HG02973 (cell line): Measurements from ENCODE around the gene SNAP23.

ENCODE experiments used
- ATAC-seq: cut with Tn5 transposase; IDR thresholded peaks from one replicate; pipeline ENCODE4 v1.9.1; 2021; ENCODE audit warnings: moderate library complexity; ENCODE audit not compliant: unreplicated experiment

The SNAP23 gene

DNA sequence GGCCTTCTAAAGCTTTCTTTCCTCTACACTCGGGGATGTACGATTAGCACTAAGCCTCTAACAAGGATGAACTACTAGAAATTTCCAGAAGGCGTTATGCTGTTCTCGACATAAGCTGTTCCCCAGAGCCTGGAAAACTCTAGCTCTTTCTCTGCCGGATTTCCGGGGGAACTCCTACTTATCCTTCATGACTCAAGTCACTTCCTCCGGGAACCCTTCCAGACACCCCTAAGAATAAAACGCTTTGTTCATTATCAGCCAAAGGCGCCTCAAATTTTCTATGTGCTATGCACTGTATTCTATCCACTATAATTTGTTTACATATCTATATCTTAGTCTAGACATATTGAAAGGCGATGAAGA, 455 bp upstream of the SNAP23 start:
- no peak for ATAC-seq

DNA sequence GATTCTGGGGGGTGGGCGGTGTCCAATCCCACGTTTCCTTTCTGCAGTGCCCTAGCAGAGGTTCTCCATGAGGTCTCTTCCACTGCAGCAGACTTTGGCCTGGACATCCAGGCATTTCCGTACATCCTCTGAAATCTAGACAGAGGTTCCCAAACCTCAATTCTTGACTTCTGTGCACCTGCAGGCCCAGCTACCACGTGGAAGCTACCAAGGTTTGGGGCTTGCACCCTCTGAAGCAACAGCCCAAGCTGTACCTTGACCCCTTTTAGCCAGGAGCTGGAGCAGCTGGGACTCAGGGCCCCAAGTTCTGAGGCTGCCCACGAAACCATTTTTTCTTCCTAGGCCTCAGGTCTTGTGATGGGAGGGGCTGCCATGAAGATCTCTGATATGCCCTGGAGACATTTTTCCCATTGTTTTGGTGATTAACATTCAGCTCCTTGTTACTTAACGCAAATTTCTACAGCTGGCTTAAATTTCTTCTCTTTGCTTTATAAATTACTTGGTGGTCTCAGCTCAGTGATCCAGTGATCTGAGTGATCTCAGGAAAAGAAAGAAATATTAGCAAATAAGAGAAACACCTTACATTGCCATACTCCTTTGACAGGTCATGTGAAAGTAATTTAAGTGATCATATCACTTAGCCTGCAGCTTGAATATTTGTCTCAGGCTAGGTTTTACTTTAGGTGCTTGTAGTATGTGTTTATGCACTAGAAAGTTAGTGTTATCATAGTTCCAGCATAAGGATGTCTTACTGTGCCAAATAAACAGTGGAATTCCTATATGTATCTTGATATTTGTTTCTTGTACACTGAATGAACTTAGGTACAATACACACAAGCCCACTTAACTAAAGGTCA, 3.0 kb downstream of the SNAP23 start:
- no peak for ATAC-seq

- ATAC-seq = no peak
Observed at GRCh38 chr15:42499858-42500609, 4.6 kb downstream of the SNAP23 start.

- ATAC-seq = no peak
Observed at GRCh38 chr15:42502477-42502876, 7.0 kb downstream of the SNAP23 start.

DNA sequence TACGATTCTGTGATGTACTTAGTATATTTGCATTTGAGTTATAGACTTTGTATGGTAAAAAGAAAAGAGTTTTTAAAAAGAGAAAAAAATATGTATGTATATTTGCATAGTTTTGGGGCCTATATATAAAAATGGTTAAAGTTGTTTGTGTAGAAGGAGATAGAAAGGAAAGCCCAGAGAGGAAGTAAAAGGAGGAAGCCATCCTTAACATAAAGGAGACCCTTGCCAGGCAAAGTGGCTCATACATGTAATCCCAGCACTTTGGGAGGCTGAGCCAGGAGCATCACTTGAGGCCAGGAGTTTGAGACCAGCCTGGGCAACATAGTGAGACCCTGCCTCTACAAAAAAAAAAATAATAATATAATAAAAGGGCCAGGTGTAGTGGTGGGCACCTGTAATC, 8.4 kb downstream of the SNAP23 start:
- ATAC-seq = no peak

DNA sequence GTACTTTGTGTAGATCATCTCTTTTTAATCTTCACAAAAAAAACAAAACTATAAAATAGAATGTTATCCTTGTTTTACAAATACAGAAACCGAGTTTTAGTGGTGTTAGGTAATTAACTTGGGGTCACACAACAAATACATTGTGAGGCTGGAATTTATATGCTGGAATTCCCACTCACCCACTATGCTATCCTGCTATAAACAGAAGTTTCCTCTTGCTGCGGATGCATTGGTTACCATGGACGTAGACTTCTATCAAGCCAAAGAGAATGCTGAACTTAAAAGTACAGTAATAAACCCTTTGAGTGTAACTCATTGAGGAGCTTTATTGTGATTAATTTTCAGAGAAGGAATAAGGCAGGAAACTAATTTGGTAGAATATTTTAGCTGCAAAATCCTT, 9.2 kb downstream of the SNAP23 start:
- ATAC-seq = peak; percentile 13

DNA sequence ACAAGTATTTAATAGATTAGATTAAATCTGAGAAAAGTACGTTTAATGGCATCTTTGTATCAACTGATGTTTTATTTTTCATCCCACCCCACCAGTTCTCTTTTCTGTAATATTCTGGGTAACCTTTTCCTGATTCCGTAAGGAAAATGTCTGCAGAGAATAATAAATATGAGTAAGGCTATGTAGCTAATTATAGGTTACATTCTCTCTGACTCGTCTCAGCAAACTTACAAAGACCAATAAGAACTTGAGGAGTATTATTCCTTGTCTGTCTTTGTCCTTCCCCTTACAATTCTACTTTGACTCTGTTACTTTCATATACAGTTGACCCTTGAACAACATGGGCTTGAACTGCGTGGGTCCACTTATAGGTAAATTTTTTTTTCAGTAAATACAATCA, 12.1 kb downstream of the SNAP23 start:
- no peak for ATAC-seq

- ATAC-seq = no peak
Observed at GRCh38 chr15:42508263-42508690, 12.8 kb downstream of the SNAP23 start.

DNA sequence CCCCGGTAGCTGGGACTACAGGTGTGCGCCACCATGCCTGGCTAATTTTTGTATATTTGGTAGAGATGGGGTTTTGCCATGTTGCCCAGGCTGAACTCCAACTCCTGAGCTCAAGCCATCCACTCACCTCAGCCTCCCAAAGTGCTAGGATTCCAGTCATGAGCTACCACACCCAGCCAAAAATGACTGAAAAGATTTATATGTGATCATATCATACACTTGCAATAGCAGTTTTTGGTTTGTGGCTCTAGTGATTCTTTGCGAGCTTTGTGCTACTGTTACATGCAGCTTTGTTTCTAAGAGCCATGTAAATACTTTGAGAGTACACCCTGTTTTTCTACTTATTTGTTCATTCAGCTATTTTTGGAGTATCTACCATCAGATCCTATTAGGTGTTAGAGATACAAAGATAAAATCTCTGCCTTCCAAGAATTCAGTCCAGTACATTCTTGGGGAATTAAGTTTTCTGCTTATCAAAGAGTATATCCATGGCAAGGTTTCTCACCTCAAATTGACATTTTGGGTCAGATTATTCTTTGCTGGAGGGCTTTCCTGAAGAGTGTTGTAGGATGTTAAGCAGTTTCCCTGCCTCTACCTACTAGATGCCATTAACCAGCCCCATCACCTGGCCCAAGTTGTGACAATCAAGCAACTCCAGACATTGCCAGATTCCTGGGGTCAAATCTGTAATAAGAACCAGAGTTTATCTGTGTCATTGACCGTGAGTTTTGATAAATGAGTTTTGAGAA, 15.0 kb downstream of the SNAP23 start:
- no peak for ATAC-seq

- no peak for ATAC-seq
Observed at GRCh38 chr15:42511007-42511391, 15.6 kb downstream of the SNAP23 start.

GRCh38 chr15:42523331-42523730, 27.9 kb downstream of the SNAP23 start:
- ATAC-seq = no peak

DNA sequence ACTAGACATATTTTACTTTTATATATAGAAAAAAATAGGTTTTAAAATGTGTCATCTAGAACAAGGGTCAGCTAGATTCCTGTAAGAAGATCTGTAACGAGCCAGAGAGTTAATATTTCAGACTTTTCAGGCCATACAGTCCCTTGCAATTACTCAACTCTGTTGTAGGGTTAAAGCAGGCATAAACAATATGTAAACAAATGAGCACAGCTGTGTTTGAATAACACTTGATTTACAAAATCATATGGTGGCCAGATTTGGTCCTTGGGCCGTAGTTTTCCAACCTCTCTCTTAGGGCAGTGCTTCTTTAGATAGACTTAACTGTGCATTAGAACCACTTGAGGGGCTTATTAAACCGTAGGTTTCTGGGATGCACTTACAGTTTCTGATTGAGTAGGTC, 33.5 kb downstream of the SNAP23 start:
- no peak for ATAC-seq

GRCh38 chr15:42533246-42533645, 37.8 kb downstream of the SNAP23 start:
- no peak for ATAC-seq

- ATAC-seq = no peak
Observed at GRCh38 chr15:42544853-42545629, 49.6 kb downstream of the SNAP23 start.

GRCh38 chr15:42547918-42548248, 52.4 kb downstream of the SNAP23 start:
- ATAC-seq = no peak

- peak; percentile 67 for ATAC-seq
Observed at GRCh38 chr15:42548249-42549031, 53.0 kb downstream of the SNAP23 start, which contains the start of the genes HAUS2 and LRRC57. Gene HAUS2, plus strand, starts transcription at chr15:42548838. Its CDS starts 35 bp downstream, at chr15:42548873. Gene LRRC57, minus strand, starts transcription at chr15:42548793. Its CDS starts 359 bp downstream, at chr15:42548434.

GRCh38 chr15:42549032-42549491, 53.6 kb downstream of the SNAP23 start:
- ATAC-seq = peak; percentile 12

DNA sequence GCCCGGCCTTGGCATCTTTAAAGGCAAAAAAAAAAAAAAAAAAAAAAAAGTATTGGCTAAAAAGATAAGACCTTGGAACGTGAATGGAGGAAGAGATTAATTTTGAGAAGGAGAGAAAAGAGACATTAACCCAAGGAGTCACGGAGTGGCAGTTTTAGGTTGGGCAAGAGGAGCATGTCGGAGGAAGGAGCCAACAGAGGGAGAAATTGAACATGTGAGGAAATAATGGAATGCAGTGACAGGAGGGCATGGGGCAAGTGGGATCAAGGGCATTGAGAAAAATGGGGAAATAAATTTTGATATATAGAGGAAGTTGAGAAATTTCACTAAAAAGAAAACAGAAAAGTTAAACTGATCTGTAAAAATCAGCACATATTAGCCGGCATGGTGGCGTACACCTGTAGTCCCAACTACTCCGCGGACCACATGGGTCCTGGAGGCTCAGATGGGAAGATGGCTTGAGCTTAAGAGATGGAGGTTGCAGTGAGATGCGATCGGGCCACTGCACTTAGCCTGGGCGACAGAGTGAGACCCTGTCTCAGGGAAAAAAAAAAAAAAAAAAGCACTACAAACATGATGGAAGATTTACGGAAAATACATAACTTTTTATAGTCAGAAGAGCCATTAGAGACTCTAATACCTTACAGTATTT, 54.4 kb downstream of the SNAP23 start:
- ATAC-seq = no peak

- ATAC-seq = no peak
Observed at GRCh38 chr15:42553554-42553953, 58.1 kb downstream of the SNAP23 start.
